SK-N-SH (cell line): ENCODE results near the gene SLC38A3. TPM values are rescaled to one million over a fixed set of nuclear protein-coding genes. Genes with fewer than 3 reads are reported as not detected.

ENCODE experiments used
- CTCF ChIA-PET: fragments of 300-600, 350-600 bp; formaldehyde crosslinking; extraction: SDS; loops from one replicate; lab custom pipeline; 2021; lab: Yijun Ruan, JAX
- POLR2A ChIA-PET: fragments of 350-600 bp; sonication (Branson Sonifier 250); formaldehyde crosslinking; extraction: SDS; loops from one replicate; lab custom pipeline; 2020; ENCODE audit warnings: antibody characterized with exemption, inconsistent platforms; lab: Yijun Ruan, JAX
- DNase-seq: peaks from one replicate; pipeline ENCODE4 v3.0.0; 2012
- H2AFZ ChIP-seq: fragments of 200-600 bp; sonication (generic); 2 replicates; pipeline ENCODE4 v1.8.1; 2016; ENCODE audit warnings: antibody characterized with exemption, mild to moderate bottlenecking, low read depth
- H3F3A ChIP-seq: fragments of 200-600 bp; sonication (generic); replicated peaks from 2 replicates; pipeline ENCODE3; 2016; ENCODE audit warnings: antibody characterized with exemption, mild to moderate bottlenecking; ENCODE audit not compliant: insufficient read depth
- H3K27ac ChIP-seq, 2 experiments: fragments of 200-500 bp in 1 of 2; fragments of 200-600 bp in 1 of 2; sonication (Bioruptor generic) in 1 of 2; sonication (generic), shearing (Covaris generic) in 1 of 2; 2 replicates each; pipeline versions ENCODE4 v1.5.1 to v1.6.1; 2014 to 2016; ENCODE audit warnings: low read depth in 2 of 2, inconsistent platforms in 1 of 2, low read length in 1 of 2, mild to moderate bottlenecking in 1 of 2, mixed read lengths in 1 of 2
- H3K27me3 ChIP-seq: fragments of 200-600 bp; sonication (generic), shearing (Covaris generic); 2 replicates; pipeline ENCODE4 v1.6.1; 2016; ENCODE audit warnings: mixed run types; ENCODE audit not compliant: insufficient read depth
- H3K36me3 ChIP-seq, 2 experiments: fragments of 200-500 bp in 1 of 2; fragments of 200-600 bp in 1 of 2; sonication (Bioruptor generic) in 1 of 2; sonication (generic) in 1 of 2; replicated peaks in 1 of 2; 2 replicates each; pipeline versions ENCODE3 to v1.5.1; 2014 to 2016; ENCODE audit warnings: low read length in 1 of 2, mild to moderate bottlenecking in 1 of 2; ENCODE audit not compliant: insufficient read depth in 2 of 2, control insufficient read depth in 1 of 2
- H3K4me1 ChIP-seq, 2 experiments: fragments of 200-500 bp in 1 of 2; fragments of 200-600 bp in 1 of 2; sonication (Bioruptor generic) in 1 of 2; sonication (generic), shearing (Covaris generic) in 1 of 2; 2 replicates each; pipeline versions ENCODE4 v1.5.1 to v1.6.1; 2014 to 2016; ENCODE audit warnings: low read depth in 1 of 2, low read length in 1 of 2, mixed run types in 1 of 2; ENCODE audit not compliant: insufficient read depth in 2 of 2, control insufficient read depth in 1 of 2
- H3K4me2 ChIP-seq: fragments of 200-600 bp; sonication (generic), shearing (Covaris generic); 2 replicates; pipeline ENCODE4 v1.6.1; 2017; ENCODE audit warnings: mixed run types
- H3K4me3 ChIP-seq, 2 experiments: fragments of 200-500 bp in 1 of 2; fragments of 200-600 bp in 1 of 2; sonication (Bioruptor generic) in 1 of 2; sonication (generic), shearing (Covaris generic) in 1 of 2; 2 replicates each; pipeline versions ENCODE4 v1.5.1 to v1.8.1; 2014 to 2016; ENCODE audit warnings: low read depth in 2 of 2, inconsistent platforms in 1 of 2, low read length in 1 of 2, mild to moderate bottlenecking in 1 of 2, mixed read lengths in 1 of 2, moderate library complexity in 1 of 2
- H3K79me2 ChIP-seq: fragments of 200-600 bp; sonication (generic); 2 replicates; pipeline ENCODE4 v1.8.1; 2017; ENCODE audit warnings: mild to moderate bottlenecking; ENCODE audit not compliant: insufficient read depth
- H3K9ac ChIP-seq: fragments of 200-600 bp; sonication (generic); 2 replicates; pipeline ENCODE4 v1.6.1; 2017; ENCODE audit warnings: mixed run types
- H3K9me2 ChIP-seq: fragments of 200-600 bp; sonication (generic); 2 replicates; pipeline ENCODE4 v1.6.1; 2017; ENCODE audit warnings: mixed run types
- H3K9me3 ChIP-seq: fragments of 200-600 bp; sonication (generic); 2 replicates; pipeline ENCODE4 v1.6.1; 2017; ENCODE audit warnings: mixed run types, mild to moderate bottlenecking, moderate library complexity
- H4K20me1 ChIP-seq: fragments of 200-600 bp; sonication (generic); 2 replicates; pipeline ENCODE4 v1.6.1; 2017; ENCODE audit warnings: mild to moderate bottlenecking, mixed run types; ENCODE audit not compliant: insufficient read depth
- EZH2phosphoT487 ChIP-seq: fragments of 200-600 bp; sonication (generic); IDR thresholded peaks from 2 replicates; pipeline ENCODE4 v1.6.1; 2017; ENCODE audit warnings: low read depth, mixed run types, mild to moderate bottlenecking, antibody characterized with exemption, moderate library complexity, borderline replicate concordance
- FOXJ3 ChIP-seq: sonication (generic); formaldehyde crosslinking; IDR thresholded peaks from 2 replicates; pipeline ENCODE4 v1.5.1; 2020; ENCODE audit warnings: mild to moderate bottlenecking, missing genetic modification reagents
- FOXM1 ChIP-seq: IDR thresholded peaks from 2 replicates; pipeline ENCODE4 v1.4.0; 2012; ENCODE audit warnings: low read depth, mild to moderate bottlenecking
- GATA2 ChIP-seq: sonication (generic); formaldehyde crosslinking; IDR thresholded peaks from 2 replicates; pipeline ENCODE4 v1.5.0; 2020; ENCODE audit warnings: mild to moderate bottlenecking, missing genetic modification reagents
- JUND ChIP-seq: IDR thresholded peaks from 2 replicates; pipeline ENCODE4 v1.4.0; 2012
- MXI1 ChIP-seq: IDR thresholded peaks from 2 replicates; pipeline ENCODE4 v1.6.1; 2012; ENCODE audit warnings: mild to moderate bottlenecking, low read depth, low read length, improper control_type of control experiment
- NFIC ChIP-seq: IDR thresholded peaks from 2 replicates; pipeline ENCODE4 v1.4.0; 2012; ENCODE audit warnings: borderline replicate concordance
- RAD21 ChIP-seq: IDR thresholded peaks from 2 replicates; pipeline ENCODE4 v1.6.1; 2012; ENCODE audit warnings: mild to moderate bottlenecking, low read length
- RCOR1 ChIP-seq: fragments of 150-350 bp; IDR thresholded peaks from 2 replicates; pipeline ENCODE4 v1.6.1; 2017; ENCODE audit warnings: antibody characterized with exemption, low read length
- RFX5 ChIP-seq: IDR thresholded peaks from 2 replicates; pipeline ENCODE4 v1.6.1; 2012; ENCODE audit warnings: mild to moderate bottlenecking, improper control_type of control experiment, low read length
- SIN3A ChIP-seq: IDR thresholded peaks from 2 replicates; pipeline ENCODE4 v1.6.1; 2012; ENCODE audit warnings: low read depth, mild to moderate bottlenecking, low read length, moderate library complexity, borderline replicate concordance
- SMC3 ChIP-seq: IDR thresholded peaks from 2 replicates; pipeline ENCODE4 v1.6.1; 2012; ENCODE audit warnings: low read depth, low read length, improper control_type of control experiment
- TEAD4 ChIP-seq: IDR thresholded peaks from 2 replicates; pipeline ENCODE4 v1.4.0; 2012; ENCODE audit warnings: mild to moderate bottlenecking, borderline replicate concordance; ENCODE audit not compliant: insufficient read depth
- YY1 ChIP-seq: IDR thresholded peaks from 2 replicates; pipeline ENCODE4 v1.4.0; 2012; ENCODE audit warnings: low read depth, mild to moderate bottlenecking
- WGBS: methylation state at CpG from one replicate; pipeline ENCODE4 v1.1.6; 2017; ENCODE audit warnings: low lambda C conversion rate; 5-methylcytosine and 5-hydroxymethylcytosine counted together
- polyA plus RNA-seq, 3 experiments: library from polyadenylated mRNA; depleted of rRNA; stranded (reverse); fragments of >200 nt; gene quantifications; 2 replicates each; pipeline ENCODE4 v1.2.3, GENCODE V29; 2012
- TF ChIP-seq, protein P1 (sequence below): IDR thresholded peaks from 2 replicates; pipeline ENCODE4 v1.4.0; 2012; ENCODE audit warnings: low read depth
- TF ChIP-seq, protein P2 (sequence below): IDR thresholded peaks from 2 replicates; pipeline ENCODE4 v1.4.0; 2012; ENCODE audit warnings: low read depth, borderline replicate concordance
- TF ChIP-seq, protein P3 (sequence below): IDR thresholded peaks from 2 replicates; pipeline ENCODE4 v1.4.0; 2012; ENCODE audit warnings: low read depth, borderline replicate concordance
- TF ChIP-seq, protein P4 (sequence below): IDR thresholded peaks from 2 replicates; pipeline ENCODE4 v1.6.1; 2012; ENCODE audit warnings: mild to moderate bottlenecking, low read depth, low read length, moderate library complexity

The SLC38A3 gene
- polyA plus RNA-seq, 1 of the 3 experiments (the other 2 are of a cell fraction): 0.84 TPM

DNA sequence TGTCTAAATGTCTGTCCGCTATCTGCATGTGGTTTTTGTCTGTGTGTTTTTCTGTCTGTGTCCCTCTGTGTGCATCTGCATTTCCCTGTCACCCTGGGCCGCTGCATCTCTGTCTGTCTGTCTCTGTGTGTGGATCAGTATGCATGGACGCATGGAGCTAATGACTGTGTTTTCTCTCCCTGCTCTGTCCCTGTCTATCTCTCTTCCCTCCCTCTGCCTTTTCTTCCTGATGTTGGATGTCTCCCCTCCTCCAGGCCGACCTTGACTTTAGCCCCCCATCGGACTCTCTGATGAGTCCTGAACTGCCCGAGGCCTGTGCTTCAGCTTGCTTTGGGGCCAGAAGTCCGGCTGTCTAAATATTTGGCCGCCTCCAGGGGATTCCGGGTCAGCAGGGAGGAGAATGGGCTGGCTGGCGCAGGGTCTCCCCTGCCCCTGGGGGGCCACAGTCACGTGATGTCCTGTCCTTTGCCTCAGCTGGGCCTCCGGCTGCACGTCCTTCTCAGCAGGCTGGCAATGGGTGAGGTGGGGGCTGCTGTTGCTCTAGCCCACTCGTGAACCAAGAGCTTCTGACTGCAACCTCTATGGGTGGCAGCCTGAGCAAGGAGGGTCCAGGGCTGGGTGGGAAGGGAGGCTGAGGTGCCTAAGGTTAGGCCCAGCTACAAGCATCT is 3.7 kb downstream of the SLC38A3 start (continued):
- TF ChIP-seq EZH2phosphoT487 (no peak), TEAD4 (no peak), SMC3 (no peak), MXI1 (no peak), NFIC (no peak), RCOR1 (no peak), FOXJ3 (CRISPR knock-in tag) (no peak)

DNA sequence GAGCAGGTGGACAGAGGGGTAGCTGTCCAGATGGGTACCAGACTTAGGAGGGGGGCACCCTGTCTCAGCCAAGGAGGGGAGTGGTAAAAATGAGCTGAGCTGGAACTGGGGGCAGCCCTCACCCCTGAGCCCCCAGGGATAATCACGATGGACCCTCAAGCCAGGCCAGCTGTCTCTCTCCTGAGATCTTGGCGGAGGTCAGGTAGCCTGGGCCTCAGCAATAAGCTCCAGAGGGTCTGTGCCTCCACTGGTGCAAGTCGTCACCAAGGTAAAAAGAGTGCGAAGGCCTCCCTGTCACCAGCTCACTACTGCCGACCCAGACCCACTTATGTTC is 5.1 kb downstream of the SLC38A3 start:
- Histone ChIP-seq H3K4me2 (no peak overlapping the region), H3F3A (no peaks in the 10 kb centered on the region), H3K9ac (no peak overlapping the region), H3K79me2 (no peaks in the 10 kb centered on the region), H3K27me3 (peaks cover 14% of the 10 kb centered on the region), H3K4me1 (peaks cover 0 to 9% of the 10 kb centered on the region in 2 experiments; a peak in 1 of 4 replicates), H4K20me1 (no peaks in the 10 kb centered on the region), H3K9me2 (no peaks in the 10 kb centered on the region), H3K36me3 (no peaks in the 10 kb centered on the region), H3K27ac (no peak overlapping the region), H2AFZ (no peak overlapping the region), H3K4me3 (no peak overlapping the region), H3K9me3 (no peaks in the 10 kb centered on the region)
- no peak for DNase-seq
- TF ChIP-seq GATA2 (no peak), FOXM1 (no peak), YY1 (no peak), RAD21 (no peak)
- POLR2A ChIA-PET: interaction anchor here (0.6 kb wide), 1 partner anchor 8 kb away, joined by 3 read pairs; no protein-coding TSS in a partner anchor
- CTCF ChIA-PET: interaction anchor here (1.2 to 61.6 kb wide), 8 partner anchors 11 to 89 kb away, joined by 3 to 1375 read pairs (median 8); partner anchors contain the start of gene GNAT1
- WGBS: 71% methylated on average over 5 of the region's 5 CpGs

DNA sequence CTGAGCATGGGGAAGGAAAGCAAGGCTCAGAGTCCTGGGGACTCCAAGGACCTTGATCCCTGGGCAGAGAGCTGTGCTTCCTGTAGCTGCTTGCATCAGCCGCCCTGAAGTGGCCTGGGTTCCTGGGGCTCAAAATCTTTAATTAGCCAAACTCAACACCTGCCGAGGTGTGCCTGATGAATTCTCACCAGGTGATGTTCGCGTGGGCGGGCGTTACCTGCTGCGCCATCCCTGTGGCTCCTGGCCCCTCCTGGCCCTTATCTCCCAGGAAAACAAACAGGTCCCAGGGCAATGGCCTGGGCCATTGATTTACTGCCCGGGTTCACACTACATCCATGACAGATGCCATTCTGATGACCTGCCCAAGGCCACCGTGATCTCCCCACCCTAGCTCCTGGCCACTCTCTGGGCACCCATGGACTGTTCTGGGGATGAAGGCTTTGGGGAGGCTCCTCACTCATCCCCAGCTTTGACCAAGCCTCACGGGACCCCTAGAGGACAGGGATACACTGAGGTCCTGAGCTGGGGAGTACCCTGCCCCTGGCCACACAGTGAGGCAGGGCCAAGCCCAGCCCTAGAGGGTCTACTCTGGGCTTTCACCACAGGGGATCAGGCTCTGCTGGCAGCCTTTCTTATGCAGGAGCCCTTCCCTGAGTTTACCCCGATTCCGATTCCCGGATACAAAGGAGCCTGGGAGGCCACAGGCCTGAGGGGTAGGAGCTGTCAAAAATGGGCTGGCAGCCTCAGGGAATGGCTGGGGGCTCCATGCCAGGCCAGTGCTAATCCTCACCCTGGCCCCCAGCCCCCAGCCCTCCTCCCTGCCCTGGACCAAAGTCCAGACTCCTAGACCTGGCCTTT is 5.7 kb downstream of the SLC38A3 start:
- CTCF ChIA-PET: interaction anchor here (1.2 to 61.6 kb wide), 10 partner anchors 10 to 89 kb away, joined by 3 to 1375 read pairs (median 5); partner anchors contain the start of gene GNAT1
- Histone ChIP-seq H3K9me3 (no peaks in the 10 kb centered on the region), H3K27me3 (peaks cover 8% of the 10 kb centered on the region), H3K27ac (no peak overlapping the region), H3F3A (no peaks in the 10 kb centered on the region), H3K4me1 (peaks cover 0 to 4% of the 10 kb centered on the region in 2 experiments; a peak in 1 of 4 replicates), H3K36me3 (no peaks in the 10 kb centered on the region), H3K79me2 (no peaks in the 10 kb centered on the region), H3K4me3 (no peak overlapping the region), H3K9me2 (no peaks in the 10 kb centered on the region), H3K4me2 (no peak overlapping the region), H3K9ac (no peak overlapping the region), H4K20me1 (no peaks in the 10 kb centered on the region), H2AFZ (no peak overlapping the region)
- WGBS: 80% methylated on average over 1 of the region's 13 CpGs
- POLR2A ChIA-PET: interaction anchor here (0.6 kb wide), 1 partner anchor 9 kb away, joined by 3 read pairs; no protein-coding TSS in a partner anchor
- no peak for DNase-seq
- no peak for TF ChIP-seq RAD21
- no peak for TF ChIP-seq TEAD4
- no peak for TF ChIP-seq RFX5
- no peak for TF ChIP-seq SIN3A
- TF ChIP-seq, protein P1, sequence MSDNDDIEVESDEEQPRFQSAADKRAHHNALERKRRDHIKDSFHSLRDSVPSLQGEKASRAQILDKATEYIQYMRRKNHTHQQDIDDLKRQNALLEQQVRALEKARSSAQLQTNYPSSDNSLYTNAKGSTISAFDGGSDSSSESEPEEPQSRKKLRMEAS: no peak
- TF ChIP-seq, protein P2, sequence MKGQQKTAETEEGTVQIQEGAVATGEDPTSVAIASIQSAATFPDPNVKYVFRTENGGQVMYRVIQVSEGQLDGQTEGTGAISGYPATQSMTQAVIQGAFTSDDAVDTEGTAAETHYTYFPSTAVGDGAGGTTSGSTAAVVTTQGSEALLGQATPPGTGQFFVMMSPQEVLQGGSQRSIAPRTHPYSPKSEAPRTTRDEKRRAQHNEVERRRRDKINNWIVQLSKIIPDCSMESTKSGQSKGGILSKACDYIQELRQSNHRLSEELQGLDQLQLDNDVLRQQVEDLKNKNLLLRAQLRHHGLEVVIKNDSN: no peak
- TF ChIP-seq JUND: no peak
- TF ChIP-seq, protein P3, sequence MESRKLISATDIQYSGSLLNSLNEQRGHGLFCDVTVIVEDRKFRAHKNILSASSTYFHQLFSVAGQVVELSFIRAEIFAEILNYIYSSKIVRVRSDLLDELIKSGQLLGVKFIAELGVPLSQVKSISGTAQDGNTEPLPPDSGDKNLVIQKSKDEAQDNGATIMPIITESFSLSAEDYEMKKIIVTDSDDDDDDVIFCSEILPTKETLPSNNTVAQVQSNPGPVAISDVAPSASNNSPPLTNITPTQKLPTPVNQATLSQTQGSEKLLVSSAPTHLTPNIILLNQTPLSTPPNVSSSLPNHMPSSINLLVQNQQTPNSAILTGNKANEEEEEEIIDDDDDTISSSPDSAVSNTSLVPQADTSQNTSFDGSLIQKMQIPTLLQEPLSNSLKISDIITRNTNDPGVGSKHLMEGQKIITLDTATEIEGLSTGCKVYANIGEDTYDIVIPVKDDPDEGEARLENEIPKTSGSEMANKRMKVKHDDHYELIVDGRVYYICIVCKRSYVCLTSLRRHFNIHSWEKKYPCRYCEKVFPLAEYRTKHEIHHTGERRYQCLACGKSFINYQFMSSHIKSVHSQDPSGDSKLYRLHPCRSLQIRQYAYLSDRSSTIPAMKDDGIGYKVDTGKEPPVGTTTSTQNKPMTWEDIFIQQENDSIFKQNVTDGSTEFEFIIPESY: no peak
- TF ChIP-seq, protein P4, sequence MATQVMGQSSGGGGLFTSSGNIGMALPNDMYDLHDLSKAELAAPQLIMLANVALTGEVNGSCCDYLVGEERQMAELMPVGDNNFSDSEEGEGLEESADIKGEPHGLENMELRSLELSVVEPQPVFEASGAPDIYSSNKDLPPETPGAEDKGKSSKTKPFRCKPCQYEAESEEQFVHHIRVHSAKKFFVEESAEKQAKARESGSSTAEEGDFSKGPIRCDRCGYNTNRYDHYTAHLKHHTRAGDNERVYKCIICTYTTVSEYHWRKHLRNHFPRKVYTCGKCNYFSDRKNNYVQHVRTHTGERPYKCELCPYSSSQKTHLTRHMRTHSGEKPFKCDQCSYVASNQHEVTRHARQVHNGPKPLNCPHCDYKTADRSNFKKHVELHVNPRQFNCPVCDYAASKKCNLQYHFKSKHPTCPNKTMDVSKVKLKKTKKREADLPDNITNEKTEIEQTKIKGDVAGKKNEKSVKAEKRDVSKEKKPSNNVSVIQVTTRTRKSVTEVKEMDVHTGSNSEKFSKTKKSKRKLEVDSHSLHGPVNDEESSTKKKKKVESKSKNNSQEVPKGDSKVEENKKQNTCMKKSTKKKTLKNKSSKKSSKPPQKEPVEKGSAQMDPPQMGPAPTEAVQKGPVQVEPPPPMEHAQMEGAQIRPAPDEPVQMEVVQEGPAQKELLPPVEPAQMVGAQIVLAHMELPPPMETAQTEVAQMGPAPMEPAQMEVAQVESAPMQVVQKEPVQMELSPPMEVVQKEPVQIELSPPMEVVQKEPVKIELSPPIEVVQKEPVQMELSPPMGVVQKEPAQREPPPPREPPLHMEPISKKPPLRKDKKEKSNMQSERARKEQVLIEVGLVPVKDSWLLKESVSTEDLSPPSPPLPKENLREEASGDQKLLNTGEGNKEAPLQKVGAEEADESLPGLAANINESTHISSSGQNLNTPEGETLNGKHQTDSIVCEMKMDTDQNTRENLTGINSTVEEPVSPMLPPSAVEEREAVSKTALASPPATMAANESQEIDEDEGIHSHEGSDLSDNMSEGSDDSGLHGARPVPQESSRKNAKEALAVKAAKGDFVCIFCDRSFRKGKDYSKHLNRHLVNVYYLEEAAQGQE: no peak
